OCI-LY7 (cell line): ENCODE results near the gene FAM222A. TPM values are rescaled to one million over a fixed set of nuclear protein-coding genes. Genes with fewer than 3 reads are reported as not detected.

Experiments
- BruUV-seq: library from RNA; stranded (reverse); fragments of 400-500 nt; replicated peaks from 2 replicates; lab custom pipeline; 2021; lab: Mats Ljungman, UMichigan
- CTCF ChIA-PET: fragments of 300-600 bp; sonication (Branson Sonifier 250); formaldehyde crosslinking; loops from one replicate; lab custom pipeline; 2022; ENCODE audit warnings: antibody characterized with exemption; ENCODE audit not compliant: unreplicated experiment; lab: Charles Lee
- POLR2A ChIA-PET: fragments of 300-600 bp; sonication (Branson Sonifier 250); formaldehyde crosslinking; loops from one replicate; lab custom pipeline; 2022; ENCODE audit warnings: antibody characterized with exemption; lab: Charles Lee
- DNase-seq: peaks from one replicate; pipeline ENCODE4 v3.0.0-alpha.2; 2015; ENCODE audit warnings: low spot score
- H2AFZ ChIP-seq: fragments of 200-600 bp; sonication (generic), shearing (Covaris generic); 2 replicates; pipeline ENCODE4 v1.6.1; 2014; ENCODE audit warnings: mild to moderate bottlenecking, antibody characterized with exemption, low read length, moderate library complexity
- H3K27ac ChIP-seq: fragments of 200-600 bp; sonication (generic); 2 replicates; pipeline ENCODE4 v1.5.1; 2014; ENCODE audit warnings: mixed run types, low read depth, mild to moderate bottlenecking, moderate library complexity, low read length, inconsistent platforms; ENCODE audit not compliant: poor library complexity, severe bottlenecking
- H3K36me3 ChIP-seq: fragments of 200-600 bp; sonication (generic); 2 replicates; pipeline ENCODE4 v1.6.1; 2014; ENCODE audit warnings: mild to moderate bottlenecking, antibody characterized with exemption, low read length, moderate library complexity, mixed read lengths; ENCODE audit not compliant: insufficient read depth
- H3K4me1 ChIP-seq: fragments of 200-600 bp; sonication (generic); 2 replicates; pipeline ENCODE4 v1.5.1; 2014; ENCODE audit warnings: mild to moderate bottlenecking, low read length; ENCODE audit not compliant: insufficient read depth, poor library complexity, severe bottlenecking
- H3K4me2 ChIP-seq: fragments of 200-600 bp; sonication (generic); 2 replicates; pipeline ENCODE4 v1.6.1; 2014; ENCODE audit warnings: mild to moderate bottlenecking, low read length
- H3K4me3 ChIP-seq: fragments of 200-600 bp; sonication (generic); 2 replicates; pipeline ENCODE4 v1.5.1; 2014; ENCODE audit warnings: mild to moderate bottlenecking, low read depth, low read length; ENCODE audit not compliant: poor library complexity, severe bottlenecking
- H3K79me2 ChIP-seq: fragments of 200-600 bp; sonication (generic); 2 replicates; pipeline ENCODE4 v1.6.1; 2016; ENCODE audit warnings: low read depth, mild to moderate bottlenecking, low read length, moderate library complexity, mixed read lengths; ENCODE audit not compliant: insufficient read depth
- H3K9me2 ChIP-seq: fragments of 200-600 bp; sonication (generic); 2 replicates; pipeline ENCODE4 v1.6.1; 2016; ENCODE audit warnings: mild to moderate bottlenecking, low read length, mixed read lengths; ENCODE audit not compliant: insufficient read depth
- H3K9me3 ChIP-seq: fragments of 200-600 bp; sonication (generic); 2 replicates; pipeline ENCODE4 v1.6.1; 2014; ENCODE audit warnings: mild to moderate bottlenecking, mixed run types, low read length, mixed read lengths
- H4K20me1 ChIP-seq: fragments of 200-600 bp; sonication (generic); 2 replicates; pipeline ENCODE4 v1.6.1; 2014; ENCODE audit warnings: mild to moderate bottlenecking, antibody characterized with exemption, low read length, moderate library complexity, mixed read lengths; ENCODE audit not compliant: insufficient read depth
- CTCF ChIP-seq: fragments of 200-600 bp; sonication (generic); conservative IDR thresholded peaks from 2 replicates; pipeline ENCODE4 v1.5.1; 2014; ENCODE audit warnings: mild to moderate bottlenecking, antibody characterized with exemption, low read length, moderate library complexity, mixed read lengths
- EZH2phosphoT487 ChIP-seq: fragments of 200-600 bp; sonication (generic); IDR thresholded peaks from 2 replicates; pipeline ENCODE4 v1.6.1; 2018; ENCODE audit warnings: low read depth, borderline replicate concordance, mild to moderate bottlenecking, mixed run types, antibody characterized with exemption, low read length, moderate library complexity, mixed read lengths
- intact Hi-C: fragments of 100-400 bp; cut with micrococcal nuclease; formaldehyde crosslinking; loops from one replicate; pipeline ENCODE4 v1.10.0; 2022; ENCODE audit not compliant: unreplicated experiment
- total RNA-seq, 2 experiments: library from RNA; depleted of rRNA in 1 of 2; stranded (reverse); fragments of >200 nt in 1 of 2; shearing (Covaris generic) in 1 of 2; gene quantifications; 2 replicates each; pipeline ENCODE4 v1.2.3, GENCODE V29; 2014 to 2022

The FAM222A gene
- total RNA-seq, 2 experiments from 2014 or later: 0.98 to 1.8 TPM

DNA sequence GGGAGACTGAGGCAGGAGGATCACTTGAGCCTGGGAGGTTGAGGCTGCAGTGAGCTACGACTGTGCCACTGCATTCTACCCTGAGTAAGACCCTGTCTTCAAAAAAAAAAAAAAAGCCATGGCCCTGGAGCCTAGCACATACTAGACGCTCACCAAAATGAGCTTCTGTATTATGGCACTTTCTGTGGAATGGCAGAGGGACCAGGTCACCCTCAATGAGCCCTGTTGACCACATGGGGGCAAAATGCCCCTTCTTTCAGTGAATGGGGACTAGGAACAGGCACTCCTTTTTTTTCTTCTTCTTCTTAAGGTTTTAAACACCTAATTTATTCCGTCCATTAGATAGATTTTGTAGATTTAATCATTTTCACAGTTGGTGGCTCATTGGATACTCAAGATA is 50.5 kb downstream of the FAM222A start:
- intact Hi-C loops: no loop called here
- no peak overlapping the region for H2AFZ ChIP-seq
- no peaks in the 10 kb centered on the region for H3K9me3 ChIP-seq
- H3K4me3 ChIP-seq: no peak overlapping the region
- no peaks in the 10 kb centered on the region for H3K79me2 ChIP-seq
- H3K27ac ChIP-seq: no peak overlapping the region
- H4K20me1 ChIP-seq: no peaks in the 10 kb centered on the region
- no TSS peak for BruUV-seq
- peak; percentile 16 for DNase-seq
- no peaks in the 10 kb centered on the region for H3K36me3 ChIP-seq
- H3K4me1 ChIP-seq: no peaks in the 10 kb centered on the region
- no peaks in the 10 kb centered on the region for H3K9me2 ChIP-seq
- CTCF ChIA-PET: no interaction called here
- no peak overlapping the region for H3K4me2 ChIP-seq
- POLR2A ChIA-PET: no interaction called here
- TF ChIP-seq EZH2phosphoT487 (no peak), CTCF (peak; percentile 47)

DNA sequence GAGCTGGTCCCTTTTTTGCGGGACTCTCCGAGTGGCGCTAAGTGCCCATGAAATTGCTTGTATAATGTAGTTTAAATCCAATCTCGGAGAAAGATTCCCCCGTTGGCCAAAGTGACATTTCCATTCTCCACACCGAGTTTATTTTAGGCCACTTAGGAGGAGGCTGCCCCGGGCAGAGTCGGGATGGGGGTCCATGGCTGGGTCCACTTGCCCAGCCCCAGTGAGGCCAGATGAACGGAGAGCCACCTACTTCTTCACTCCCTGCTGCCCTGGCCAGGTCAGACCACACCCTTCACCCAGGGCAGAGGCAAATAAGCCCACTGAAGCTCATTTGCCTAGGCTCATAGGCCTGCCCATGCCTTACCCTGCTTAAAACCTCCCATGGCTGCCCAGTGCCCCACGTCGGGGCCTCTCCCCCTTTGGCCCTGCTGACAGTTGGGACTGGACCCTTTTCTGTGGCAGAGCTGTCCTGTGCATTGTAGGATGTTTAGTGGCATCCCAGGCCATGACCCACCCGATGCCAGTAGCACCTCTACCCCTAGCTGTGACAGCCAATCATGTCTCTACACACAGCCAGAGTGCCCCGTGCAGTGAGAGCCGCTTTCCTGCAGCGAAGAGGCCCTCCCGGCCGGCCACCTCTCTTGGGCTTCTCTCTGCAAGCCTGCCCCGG is 51.3 kb downstream of the FAM222A start:
- Histone ChIP-seq H3K9me2 (no peaks in the 10 kb centered on the region), H3K4me2 (no peak overlapping the region), H2AFZ (no peak overlapping the region), H3K4me3 (no peak overlapping the region), H4K20me1 (no peaks in the 10 kb centered on the region), H3K27ac (no peak overlapping the region), H3K79me2 (no peaks in the 10 kb centered on the region), H3K9me3 (no peaks in the 10 kb centered on the region), H3K36me3 (no peaks in the 10 kb centered on the region), H3K4me1 (no peaks in the 10 kb centered on the region)
- intact Hi-C loops: no loop called here
- CTCF ChIA-PET: no interaction called here
- no TSS peak for BruUV-seq
- POLR2A ChIA-PET: no interaction called here
- no peak for DNase-seq
- TF ChIP-seq CTCF (no peak), EZH2phosphoT487 (no peak)

DNA sequence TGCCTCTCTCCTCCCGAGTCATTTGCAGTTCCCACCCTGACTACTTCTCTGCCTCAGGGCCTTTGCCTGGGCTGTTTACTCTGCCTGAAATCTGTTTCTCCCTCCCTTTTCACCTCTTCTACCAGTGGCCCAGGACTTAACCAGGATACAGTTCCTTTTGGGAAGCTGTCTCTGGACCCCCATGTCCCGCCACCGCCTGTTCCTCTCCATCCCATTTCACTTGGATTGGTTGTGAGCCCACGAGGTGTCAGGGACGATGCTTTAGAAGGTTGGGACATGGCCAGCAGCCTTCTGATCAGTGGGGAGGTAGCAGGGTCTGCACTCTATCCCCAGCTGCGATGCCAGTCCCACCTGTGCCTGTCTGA is 51.8 kb downstream of the FAM222A start:
- Histone ChIP-seq H3K9me3 (no peaks in the 10 kb centered on the region), H3K4me3 (no peak overlapping the region), H3K79me2 (no peaks in the 10 kb centered on the region), H2AFZ (no peak overlapping the region), H3K4me2 (no peak overlapping the region), H3K9me2 (no peaks in the 10 kb centered on the region), H3K27ac (no peak overlapping the region), H3K4me1 (no peaks in the 10 kb centered on the region), H4K20me1 (no peaks in the 10 kb centered on the region), H3K36me3 (no peaks in the 10 kb centered on the region)
- intact Hi-C loops: no loop called here
- ChIA-PET CTCF (no interaction called here), POLR2A (interaction anchor here (0.5 kb wide), 1 partner anchor 40 kb away, joined by 4 read pairs; no protein-coding TSS in a partner anchor)
- no peak for DNase-seq
- TF ChIP-seq CTCF: no peak
- TF ChIP-seq EZH2phosphoT487: no peak
- no TSS peak for BruUV-seq
